Measurements from ENCODE around the gene MRGPRF.

GRCh38 chr11:69009441-69010211 is 3.4 kb downstream of the MRGPRF start:
- TF ChIP-seq POLR2A (IDR thresholded peaks at IDR 0.05) (no peak), CTCF (IDR thresholded peaks at IDR 0.05) (no peak)
